IMR-90 (cell line): ENCODE results near the gene ARMC6. TPM values are rescaled to one million over a fixed set of nuclear protein-coding genes. Genes with fewer than 3 reads are reported as not detected.

ENCODE experiments used
- ATAC-seq: fragments of 200-7000 bp; cut with Tn5 transposase; 2 replicates; pipeline ENCODE4 v1.9.1; 2020; ENCODE audit warnings: low read depth, mild to moderate bottlenecking, moderate library complexity
- BruUV-seq: library from RNA; stranded (reverse); fragments of 400-500 nt; replicated peaks from 2 replicates; lab custom pipeline; 2021; lab: Mats Ljungman, UMichigan
- CTCF ChIA-PET: fragments of 300-600 bp; formaldehyde crosslinking; extraction: SDS; loops from one replicate; lab custom pipeline; 2021; ENCODE audit warnings: antibody characterized with exemption; lab: Yijun Ruan, JAX
- POLR2A ChIA-PET: fragments of 300-600 bp; sonication (Branson Sonifier 250); formaldehyde crosslinking; loops from one replicate; lab custom pipeline; 2022; ENCODE audit warnings: antibody characterized with exemption; ENCODE audit not compliant: unreplicated experiment; lab: Charles Lee
- DNase-seq: peaks from one replicate; pipeline ENCODE4 v3.0.0; 2013
- H2AFZ ChIP-seq: replicated peaks from 2 replicates; pipeline ENCODE3; 2013; ENCODE audit warnings: low read length, mild to moderate bottlenecking; ENCODE audit not compliant: poor library complexity
- H2AK5ac ChIP-seq: 2 replicates; pipeline ENCODE4 v1.6.1; 2013; ENCODE audit warnings: low read depth, low read length, inconsistent platforms
- H2AK9ac ChIP-seq: replicated peaks from 2 replicates; pipeline ENCODE3; 2013; ENCODE audit warnings: mild to moderate bottlenecking, low read depth, low read length, moderate library complexity; ENCODE audit not compliant: poor library complexity
- H2BK120ac ChIP-seq: 2 replicates; pipeline ENCODE4 v1.6.1; 2013; ENCODE audit warnings: low read depth, low read length, inconsistent platforms
- H2BK15ac ChIP-seq: 3 replicates; pipeline ENCODE4 v1.6.1; 2013; ENCODE audit warnings: low read depth, low read length, inconsistent platforms
- H2BK20ac ChIP-seq: 2 replicates; pipeline ENCODE4 v1.6.1; 2013; ENCODE audit warnings: low read depth, mild to moderate bottlenecking, inconsistent platforms, low read length, moderate library complexity
- H2BK5ac ChIP-seq: 2 replicates; pipeline ENCODE4 v1.6.1; 2013; ENCODE audit warnings: mild to moderate bottlenecking, low read depth, low read length, inconsistent platforms; ENCODE audit not compliant: poor library complexity, severe bottlenecking
- H3K14ac ChIP-seq: replicated peaks from 2 replicates; pipeline ENCODE4 v1.6.1; 2013; ENCODE audit warnings: low read depth, low read length, inconsistent platforms
- H3K18ac ChIP-seq: 2 replicates; pipeline ENCODE4 v1.6.1; 2013; ENCODE audit warnings: low read depth, low read length, control low read depth
- H3K23ac ChIP-seq: 2 replicates; pipeline ENCODE4 v1.6.1; 2013; ENCODE audit warnings: low read depth, low read length, inconsistent platforms
- H3K27ac ChIP-seq: 2 replicates; pipeline ENCODE4 v1.5.1; 2013; ENCODE audit warnings: mild to moderate bottlenecking, control low read depth, low read length; ENCODE audit not compliant: insufficient read depth
- H3K27me3 ChIP-seq: 2 replicates; pipeline ENCODE4 v1.6.1; 2013; ENCODE audit warnings: low read length; ENCODE audit not compliant: control insufficient read depth, insufficient read depth
- H3K36me3 ChIP-seq: 2 replicates; pipeline ENCODE4 v1.6.1; 2013; ENCODE audit warnings: low read length, mixed read lengths; ENCODE audit not compliant: control insufficient read depth, insufficient read depth
- H3K4ac ChIP-seq: 2 replicates; pipeline ENCODE4 v1.6.1; 2013; ENCODE audit warnings: low read depth, low read length, inconsistent platforms
- H3K4me1 ChIP-seq: 2 replicates; pipeline ENCODE4 v1.6.1; 2013; ENCODE audit warnings: low read length, mixed read lengths; ENCODE audit not compliant: control insufficient read depth, insufficient read depth
- H3K4me2 ChIP-seq: 2 replicates; pipeline ENCODE4 v1.6.1; 2013; ENCODE audit warnings: low read depth, mild to moderate bottlenecking, control low read depth, low read length, moderate library complexity
- H3K4me3 ChIP-seq: 2 replicates; pipeline ENCODE4 v1.5.1; 2013; ENCODE audit warnings: low read depth, mild to moderate bottlenecking, control low read depth, low read length, moderate library complexity; ENCODE audit not compliant: insufficient read depth
- H3K56ac ChIP-seq: 2 replicates; pipeline ENCODE4 v1.6.1; 2013; ENCODE audit warnings: low read length, inconsistent platforms; ENCODE audit not compliant: insufficient read depth; ENCODE audit errors: extremely low read depth
- H3K79me1 ChIP-seq, 2 experiments: 2 replicates each; pipeline ENCODE4 v1.6.1; 2013; ENCODE audit warnings: low read length in 2 of 2, inconsistent platforms in 1 of 2, low read depth in 1 of 2
- H3K9ac ChIP-seq: 2 replicates; pipeline ENCODE4 v1.6.1; 2013; ENCODE audit warnings: low read depth, low read length, control low read depth
- H3K9me1 ChIP-seq: 2 replicates; pipeline ENCODE4 v1.6.1; 2013; ENCODE audit warnings: low read length, inconsistent platforms; ENCODE audit not compliant: insufficient read depth
- H3K9me3 ChIP-seq: 2 replicates; pipeline ENCODE4 v1.6.1; 2013; ENCODE audit warnings: low read length; ENCODE audit not compliant: control insufficient read depth, insufficient read depth
- H4K20me1 ChIP-seq: 2 replicates; pipeline ENCODE4 v1.6.1; 2013; ENCODE audit warnings: low read length, inconsistent platforms; ENCODE audit not compliant: insufficient read depth
- H4K5ac ChIP-seq: 2 replicates; pipeline ENCODE4 v1.6.1; 2013; ENCODE audit warnings: mild to moderate bottlenecking, low read depth, low read length, control low read depth
- H4K8ac ChIP-seq, 2 experiments: 2 replicates each; pipeline ENCODE4 v1.6.1; 2013; ENCODE audit warnings: low read depth in 2 of 2, low read length in 2 of 2, control low read depth in 1 of 2, inconsistent platforms in 1 of 2
- H4K91ac ChIP-seq: 2 replicates; pipeline ENCODE4 v1.6.1; 2013; ENCODE audit warnings: low read depth, low read length, inconsistent platforms; ENCODE audit not compliant: insufficient read depth
- BHLHE40 ChIP-seq: fragments of 150-350 bp; IDR thresholded peaks from 2 replicates; pipeline ENCODE4 v1.6.1; 2016; ENCODE audit warnings: mild to moderate bottlenecking, low read depth, low read length
- CEBPB ChIP-seq: IDR thresholded peaks from 2 replicates; pipeline ENCODE4 v1.6.1; 2012; ENCODE audit warnings: low read depth, low read length, improper control_type of control experiment
- CHD1 ChIP-seq: IDR thresholded peaks from 2 replicates; pipeline ENCODE4 v1.6.1; 2012; ENCODE audit warnings: low read depth, low read length, improper control_type of control experiment
- ELK1 ChIP-seq: fragments of 150-350 bp; IDR thresholded peaks from 2 replicates; pipeline ENCODE4 v1.6.1; 2016; ENCODE audit warnings: low read depth, mild to moderate bottlenecking, low read length, moderate library complexity, borderline replicate concordance
- FOS ChIP-seq: fragments of 150-350 bp; IDR thresholded peaks from 2 replicates; pipeline ENCODE4 v1.6.1; 2016; ENCODE audit warnings: low read depth, low read length
- MAFK ChIP-seq: IDR thresholded peaks from 2 replicates; pipeline ENCODE4 v1.6.1; 2012; ENCODE audit warnings: low read depth, low read length, improper control_type of control experiment
- MAZ ChIP-seq: IDR thresholded peaks from 2 replicates; pipeline ENCODE4 v1.6.1; 2012; ENCODE audit warnings: low read depth, mild to moderate bottlenecking, low read length, improper control_type of control experiment, moderate library complexity, borderline replicate concordance
- MXI1 ChIP-seq: IDR thresholded peaks from 2 replicates; pipeline ENCODE4 v1.6.1; 2012; ENCODE audit warnings: low read depth, mild to moderate bottlenecking, low read length, moderate library complexity, borderline replicate concordance
- NFE2L2 ChIP-seq: fragments of 150-350 bp; IDR thresholded peaks from 2 replicates; pipeline ENCODE4 v1.6.1; 2016; ENCODE audit warnings: low read depth, mild to moderate bottlenecking, low read length
- RAD21 ChIP-seq: IDR thresholded peaks from 2 replicates; pipeline ENCODE4 v1.6.1; 2012; ENCODE audit warnings: low read length, improper control_type of control experiment
- RCOR1 ChIP-seq: IDR thresholded peaks from 2 replicates; pipeline ENCODE4 v1.6.1; 2012; ENCODE audit warnings: mild to moderate bottlenecking, low read length, improper control_type of control experiment; ENCODE audit not compliant: insufficient replicate concordance
- RFX5 ChIP-seq: IDR thresholded peaks from 2 replicates; pipeline ENCODE4 v1.8.0; 2012; ENCODE audit warnings: low read depth, mild to moderate bottlenecking, low read length, moderate library complexity
- SMC3 ChIP-seq: fragments of 150-350 bp; IDR thresholded peaks from 2 replicates; pipeline ENCODE4 v1.6.1; 2016; ENCODE audit warnings: low read depth, mild to moderate bottlenecking, antibody characterized with exemption, low read length, moderate library complexity
- WGBS, 2 experiments: methylation state at CpG; one replicate each; pipeline versions ENCODE4 v1.1.5 to v1.1.7; 2013; ENCODE audit warnings: missing lambda C conversion rate in 2 of 2; ENCODE audit not compliant: insufficient read length in 1 of 2; ENCODE audit errors: extremely low coverage in 2 of 2; 5-methylcytosine and 5-hydroxymethylcytosine counted together
- dilution Hi-C: fragments of 300-500 bp; cut with HindIII; formaldehyde crosslinking; loops from one replicate; pipeline ENCODE4 v1.14.3; 2018; ENCODE audit warnings: low sequenced_read_pairs; ENCODE audit not compliant: unreplicated experiment
- in situ Hi-C: fragments of 300-500 bp; cut with MboI; formaldehyde crosslinking; loops from 3 replicates; pipeline ENCODE4 v1.14.3; 2019; ENCODE audit warnings: low sequenced_read_pairs, inconsistent platforms, mixed read lengths
- intact Hi-C: fragments of 100-400 bp; cut with micrococcal nuclease; formaldehyde crosslinking; loops from 2 replicates; pipeline ENCODE4 v1.10.0; 2022
- polyA plus RNA-seq, 3 experiments: library from polyadenylated mRNA; depleted of rRNA; stranded (reverse); fragments of >200 nt; gene quantifications; 2 replicates each; pipeline ENCODE4 v1.2.3, GENCODE V29; 2012; ENCODE audit warnings: low replicate concordance in 1 of 3
- total RNA-seq: library from RNA; depleted of rRNA; stranded (reverse); fragments of >200 nt; gene quantifications from 2 replicates; pipeline ENCODE4 v1.2.3, GENCODE V29; 2012
- TF ChIP-seq, protein P1 (sequence below): conservative IDR thresholded peaks from 2 replicates; pipeline ENCODE4 v1.5.1; 2012; ENCODE audit warnings: mild to moderate bottlenecking, low read depth, low read length, improper control_type of control experiment
- TF ChIP-seq, protein P2 (sequence below): fragments of 150-350 bp; IDR thresholded peaks from 2 replicates; pipeline ENCODE4 v1.6.1; 2017; ENCODE audit warnings: mild to moderate bottlenecking, antibody characterized with exemption, low read length, low read depth

ARMC6 gene
- total and polyA plus RNA-seq, 2 of the 4 experiments (the other 2 are of a cell fraction), result 41.5 to 52.7 TPM

- in situ Hi-C loops (no loop called here), dilution Hi-C loops (no loop called here), intact Hi-C loops (no loop called here)
- no TSS peak for BruUV-seq
- Histone ChIP-seq H4K5ac (no peak overlapping the region), H3K4me3 (no peak overlapping the region), H2BK120ac (no peak overlapping the region), H3K27ac (no peak overlapping the region), H3K4me2 (no peak overlapping the region), H3K4ac (no peak overlapping the region), H3K4me1 (no peaks in the 10 kb centered on the region), H3K79me1 (peaks cover under 1 to 3% of the 10 kb centered on the region in 2 experiments; a peak in 1 of 4 replicates), H3K27me3 (no peaks in the 10 kb centered on the region), H2BK20ac (no peak overlapping the region), H4K91ac (no peak overlapping the region), H4K8ac (no peak overlapping the region), H3K18ac (no peak overlapping the region), H3K14ac (no peak overlapping the region), H4K20me1 (0 out of 2 replicates have a peak, but pooled peaks cover under 1% of the 10 kb centered on the region), H2AFZ (no peak overlapping the region), H3K23ac (no peak overlapping the region), H3K56ac (no peak overlapping the region), H2AK9ac (no peak overlapping the region), H2BK15ac (no peak overlapping the region), H3K9me1 (no peaks in the 10 kb centered on the region), H2AK5ac (no peak overlapping the region), H3K9me3 (no peaks in the 10 kb centered on the region), H3K36me3 (peaks cover 1% of the 10 kb centered on the region), H3K9ac (no peak overlapping the region), H2BK5ac (no peak overlapping the region)
- POLR2A ChIA-PET, result no interaction called here
- ATAC-seq (no peak), DNase-seq (no peak)
- 72% methylated on average over 2 of the region's 10 CpGs; no CpG with 5 or more reads in 1 of the 2 experiments for WGBS, 2 experiments
- CTCF ChIA-PET, result no interaction called here
- no peak for TF ChIP-seq NFE2L2
- no peak for TF ChIP-seq RAD21
- TF ChIP-seq RCOR1, result no peak
- TF ChIP-seq FOS, result no peak
- TF ChIP-seq CEBPB, result no peak
- no peak for TF ChIP-seq CHD1
- TF ChIP-seq MAFK, result no peak
- no peak for TF ChIP-seq ELK1
- TF ChIP-seq RFX5, result no peak
- TF ChIP-seq, protein P1, sequence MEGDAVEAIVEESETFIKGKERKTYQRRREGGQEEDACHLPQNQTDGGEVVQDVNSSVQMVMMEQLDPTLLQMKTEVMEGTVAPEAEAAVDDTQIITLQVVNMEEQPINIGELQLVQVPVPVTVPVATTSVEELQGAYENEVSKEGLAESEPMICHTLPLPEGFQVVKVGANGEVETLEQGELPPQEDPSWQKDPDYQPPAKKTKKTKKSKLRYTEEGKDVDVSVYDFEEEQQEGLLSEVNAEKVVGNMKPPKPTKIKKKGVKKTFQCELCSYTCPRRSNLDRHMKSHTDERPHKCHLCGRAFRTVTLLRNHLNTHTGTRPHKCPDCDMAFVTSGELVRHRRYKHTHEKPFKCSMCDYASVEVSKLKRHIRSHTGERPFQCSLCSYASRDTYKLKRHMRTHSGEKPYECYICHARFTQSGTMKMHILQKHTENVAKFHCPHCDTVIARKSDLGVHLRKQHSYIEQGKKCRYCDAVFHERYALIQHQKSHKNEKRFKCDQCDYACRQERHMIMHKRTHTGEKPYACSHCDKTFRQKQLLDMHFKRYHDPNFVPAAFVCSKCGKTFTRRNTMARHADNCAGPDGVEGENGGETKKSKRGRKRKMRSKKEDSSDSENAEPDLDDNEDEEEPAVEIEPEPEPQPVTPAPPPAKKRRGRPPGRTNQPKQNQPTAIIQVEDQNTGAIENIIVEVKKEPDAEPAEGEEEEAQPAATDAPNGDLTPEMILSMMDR, result no peak
- no peak for TF ChIP-seq SMC3
- no peak for TF ChIP-seq BHLHE40
- no peak for TF ChIP-seq MAZ
- TF ChIP-seq, protein P2, sequence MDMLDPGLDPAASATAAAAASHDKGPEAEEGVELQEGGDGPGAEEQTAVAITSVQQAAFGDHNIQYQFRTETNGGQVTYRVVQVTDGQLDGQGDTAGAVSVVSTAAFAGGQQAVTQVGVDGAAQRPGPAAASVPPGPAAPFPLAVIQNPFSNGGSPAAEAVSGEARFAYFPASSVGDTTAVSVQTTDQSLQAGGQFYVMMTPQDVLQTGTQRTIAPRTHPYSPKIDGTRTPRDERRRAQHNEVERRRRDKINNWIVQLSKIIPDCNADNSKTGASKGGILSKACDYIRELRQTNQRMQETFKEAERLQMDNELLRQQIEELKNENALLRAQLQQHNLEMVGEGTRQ, result no peak
- TF ChIP-seq MXI1, result no peak
Measured at GRCh38 chr19:19083413-19084178, 50.2 kb downstream of the ARMC6 start.
